ENCODE results near the gene HEG1. TPM values are rescaled to one million over a fixed set of nuclear protein-coding genes. Genes with fewer than 3 reads are reported as not detected.

Gene HEG1
- total RNA-seq, 1 experiment from 2014 or later, result 1.2 TPM

- H3K36me3 ChIP-seq (ENCODE audit: low read depth, low read length), result no peaks in the 10 kb centered on the region
- no peak overlapping the region for H2AFZ ChIP-seq (ENCODE audit: low read length)
- no peaks in the 10 kb centered on the region for H3K79me2 ChIP-seq (ENCODE audit: low read length)
- ATAC-seq (no peak), DNase-seq (no peak)
- H3K27ac ChIP-seq (ENCODE audit: low read length), result no peak overlapping the region
- H3K9me2 ChIP-seq (replicated peaks; ENCODE audit: low read length), result no peaks in the 10 kb centered on the region
- H4K20me1 ChIP-seq (ENCODE audit: low read length), result no peaks in the 10 kb centered on the region
- H3K4me2 ChIP-seq (ENCODE audit: low read length), result no peak overlapping the region
- no peaks in the 10 kb centered on the region for H3K4me1 ChIP-seq (ENCODE audit: insufficient read depth, low read length)
- CTCF ChIA-PET, result no interaction called here
- no TSS peak for BruUV-seq (replicated peaks)
- no peak overlapping the region for H3K4me3 ChIP-seq (ENCODE audit: low read length)
- no peak for TF ChIP-seq CTCF (conservative IDR thresholded peaks at IDR 0.05; ENCODE audit: low read depth, low read length)
- TF ChIP-seq EZH2phosphoT487 (IDR thresholded peaks at IDR 0.05; ENCODE audit: borderline replicate concordance, low read length), result no peak
- no peak for TF ChIP-seq EZH2 (IDR thresholded peaks at IDR 0.05; ENCODE audit: low read length, unreplicated experiment)
- no peaks in the 10 kb centered on the region for H3F3A ChIP-seq (ENCODE audit: low read length, unreplicated experiment)
- no peaks in the 10 kb centered on the region for H3K9me3 ChIP-seq (ENCODE audit: low read length)
- no peak overlapping the region for H3K9ac ChIP-seq (ENCODE audit: low read length)
- POLR2A ChIA-PET (ENCODE audit: unreplicated experiment), result no interaction called here
- no peaks in the 10 kb centered on the region for H3K27me3 ChIP-seq (ENCODE audit: low read length)
- intact Hi-C loops (cut with micrococcal nuclease), result no loop called here
Measured at GRCh38 chr3:125045194-125045593, 10.6 kb downstream of the HEG1 start.

DNA sequence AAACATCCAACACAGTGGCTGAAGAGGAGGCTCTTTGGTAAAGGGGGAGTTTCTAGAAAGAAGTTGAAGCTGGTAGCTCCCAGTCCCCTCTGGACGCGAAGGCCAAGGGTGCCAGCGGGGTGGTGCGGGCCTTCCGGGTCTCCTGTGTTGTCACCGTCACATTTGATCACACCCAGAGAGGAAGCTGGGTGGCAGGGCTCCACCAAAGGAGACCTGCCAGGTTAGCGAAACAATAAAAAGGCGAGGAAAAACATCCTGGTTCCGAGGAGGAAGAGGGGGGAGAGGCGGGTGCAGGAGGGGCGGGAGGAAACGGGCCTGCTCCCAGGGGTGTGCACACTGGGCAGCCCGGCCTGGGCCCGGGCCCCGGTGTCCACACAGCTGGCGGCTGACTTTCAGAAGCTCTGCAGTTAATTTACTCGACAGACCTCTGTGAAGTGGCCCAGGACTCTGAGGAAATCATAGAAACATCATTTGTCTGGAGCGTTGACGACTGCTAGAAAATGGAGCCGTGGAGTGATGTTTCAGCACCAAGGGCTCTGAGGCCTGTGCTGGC is 12.1 kb downstream of the HEG1 start:
- CTCF ChIA-PET, result no interaction called here
- Histone ChIP-seq H4K20me1 (ENCODE audit: low read length) (no peaks in the 10 kb centered on the region), H3K4me1 (ENCODE audit: insufficient read depth, low read length) (no peaks in the 10 kb centered on the region), H3K27ac (ENCODE audit: low read length) (no peak overlapping the region), H3K79me2 (ENCODE audit: low read length) (no peaks in the 10 kb centered on the region), H3K36me3 (ENCODE audit: low read depth, low read length) (no peaks in the 10 kb centered on the region), H3K4me3 (ENCODE audit: low read length) (no peak overlapping the region), H3K4me2 (ENCODE audit: low read length) (no peak overlapping the region), H3F3A (ENCODE audit: low read length, unreplicated experiment) (no peaks in the 10 kb centered on the region), H3K9me2 (replicated peaks; ENCODE audit: low read length) (no peaks in the 10 kb centered on the region), H3K9ac (ENCODE audit: low read length) (no peak overlapping the region), H3K27me3 (ENCODE audit: low read length) (no peaks in the 10 kb centered on the region), H2AFZ (ENCODE audit: low read length) (no peak overlapping the region), H3K9me3 (ENCODE audit: low read length) (no peaks in the 10 kb centered on the region)
- TF ChIP-seq EZH2phosphoT487 (IDR thresholded peaks at IDR 0.05; ENCODE audit: borderline replicate concordance, low read length) (no peak), CTCF (conservative IDR thresholded peaks at IDR 0.05; ENCODE audit: low read depth, low read length) (no peak), EZH2 (IDR thresholded peaks at IDR 0.05; ENCODE audit: low read length, unreplicated experiment) (no peak)
- POLR2A ChIA-PET (ENCODE audit: unreplicated experiment), result no interaction called here
- no peak for ATAC-seq
- intact Hi-C loops (cut with micrococcal nuclease), result no loop called here
- DNase-seq, result no peak
- no TSS peak for BruUV-seq (replicated peaks)

DNA sequence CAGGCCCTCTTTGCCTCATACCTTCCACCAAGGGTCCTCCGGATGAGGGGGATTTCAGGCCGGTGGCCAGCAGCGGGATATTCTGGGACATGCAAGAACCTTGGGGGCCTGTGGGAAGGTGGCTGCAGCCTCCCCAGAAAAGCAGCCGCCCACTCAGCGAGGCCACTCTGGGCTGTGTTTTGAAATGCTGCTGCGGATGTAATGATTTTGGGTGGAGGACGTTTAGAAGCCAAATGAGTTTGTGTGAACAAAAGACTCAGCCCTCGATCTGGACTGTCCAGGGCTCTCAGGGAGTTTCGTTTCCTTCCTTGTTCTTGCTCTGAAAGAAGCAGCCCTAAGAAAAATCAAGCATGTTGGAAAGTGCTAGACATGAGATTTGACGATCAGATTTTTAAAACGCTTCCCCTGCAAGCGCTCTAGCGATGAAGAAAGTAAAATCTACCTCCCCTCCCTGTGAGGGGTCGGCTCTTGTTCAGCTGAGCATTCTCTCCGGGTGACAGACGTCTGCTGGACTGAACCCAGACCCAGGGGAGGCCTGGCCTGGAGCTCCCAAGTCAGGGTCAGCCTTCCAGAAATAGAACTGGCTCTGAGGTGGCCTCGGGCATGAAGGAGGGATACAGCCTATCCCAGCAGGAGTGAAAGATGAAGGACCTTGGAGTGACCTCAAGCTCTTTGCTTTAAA is 12.9 kb downstream of the HEG1 start:
- Histone ChIP-seq H3K4me3 (ENCODE audit: low read length) (no peak overlapping the region), H3K9me3 (ENCODE audit: low read length) (no peaks in the 10 kb centered on the region), H4K20me1 (ENCODE audit: low read length) (no peaks in the 10 kb centered on the region), H3K9me2 (replicated peaks; ENCODE audit: low read length) (no peaks in the 10 kb centered on the region), H3K9ac (ENCODE audit: low read length) (no peak overlapping the region), H3K79me2 (ENCODE audit: low read length) (no peaks in the 10 kb centered on the region), H3K4me2 (ENCODE audit: low read length) (no peak overlapping the region), H3K27me3 (ENCODE audit: low read length) (no peaks in the 10 kb centered on the region), H3K36me3 (ENCODE audit: low read depth, low read length) (no peaks in the 10 kb centered on the region), H3F3A (ENCODE audit: low read length, unreplicated experiment) (no peaks in the 10 kb centered on the region), H2AFZ (ENCODE audit: low read length) (no peak overlapping the region), H3K4me1 (ENCODE audit: insufficient read depth, low read length) (no peaks in the 10 kb centered on the region), H3K27ac (ENCODE audit: low read length) (no peak overlapping the region)
- TF ChIP-seq EZH2phosphoT487 (IDR thresholded peaks at IDR 0.05; ENCODE audit: borderline replicate concordance, low read length), result no peak
- TF ChIP-seq CTCF (conservative IDR thresholded peaks at IDR 0.05; ENCODE audit: low read depth, low read length), result no peak
- no peak for TF ChIP-seq EZH2 (IDR thresholded peaks at IDR 0.05; ENCODE audit: low read length, unreplicated experiment)
- CTCF ChIA-PET, result no interaction called here
- POLR2A ChIA-PET (ENCODE audit: unreplicated experiment), result no interaction called here
- BruUV-seq (replicated peaks), result no TSS peak
- no peak for DNase-seq
- intact Hi-C loops (cut with micrococcal nuclease), result no loop called here
- no peak for ATAC-seq
